HEK293 (cell line): ENCODE measurements around the gene HRG.
"Not testable (repeated sequence)": the region's sequence is repeated elsewhere in the genome, so short reads cannot be mapped to it uniquely, and the experiment has no call there.

Experiments used
- CTCF ChIA-PET: fragments of 350-600 bp; formaldehyde crosslinking; extraction: SDS; loops from one replicate; lab custom pipeline; 2021; ENCODE audit warnings: antibody characterized with exemption; lab: Yijun Ruan, JAX
- POLR2A ChIA-PET: fragments of 300-600 bp; formaldehyde crosslinking; extraction: SDS; loops from one replicate; lab custom pipeline; 2020; ENCODE audit warnings: antibody characterized with exemption, inconsistent platforms; lab: Yijun Ruan, JAX
- H3K27ac ChIP-seq: fragments of 200-500 bp; sonication (Bioruptor generic); 2 replicates; pipeline ENCODE4 v1.5.1; 2014; ENCODE audit warnings: low read depth, low read length, control low read depth, inconsistent platforms; ENCODE audit errors: extremely low read depth
- H3K36me3 ChIP-seq, 2 experiments: fragments of 200-500 bp in 1 of 2; sonication (Bioruptor generic) in 1 of 2; 1 replicate in 1 of 2; 2 replicates in 1 of 2; pipeline ENCODE4 v1.5.1; 2014 to 2017; ENCODE audit warnings: inconsistent platforms in 2 of 2, low read length in 2 of 2; ENCODE audit not compliant: control insufficient read depth in 2 of 2, insufficient read depth in 1 of 2
- H3K4me1 ChIP-seq: fragments of 200-500 bp; sonication (Bioruptor generic); 2 replicates; pipeline ENCODE4 v1.5.1; 2014; ENCODE audit warnings: mild to moderate bottlenecking, low read length, inconsistent platforms; ENCODE audit not compliant: control insufficient read depth, insufficient read depth
- H3K4me3 ChIP-seq: 2 replicates; pipeline ENCODE4 v1.5.1; 2011; ENCODE audit warnings: low read depth, mild to moderate bottlenecking, control low read depth, low read length, moderate library complexity
- H3K9me3 ChIP-seq: fragments of 200-500 bp; sonication (Bioruptor generic); 2 replicates; pipeline ENCODE4 v1.5.1; 2014; ENCODE audit warnings: low read depth, low read length, inconsistent platforms; ENCODE audit not compliant: control insufficient read depth, insufficient read depth
- MZF1 ChIP-seq: fragments of 450-650 bp; formaldehyde crosslinking; IDR thresholded peaks from 2 replicates; pipeline ENCODE4 v1.5.1; 2017; ENCODE audit warnings: missing biosample characterization, missing genetic modification characterization, borderline replicate concordance
- ZBTB48 ChIP-seq: fragments of 450-650 bp; formaldehyde crosslinking; IDR thresholded peaks from 2 replicates; pipeline ENCODE4 v1.5.1; 2016; ENCODE audit warnings: missing biosample characterization, missing genetic modification characterization
- ZNF138 ChIP-seq: fragments of 450-650 bp; formaldehyde crosslinking; IDR thresholded peaks from 2 replicates; pipeline ENCODE4 v1.5.1; 2016; ENCODE audit warnings: missing biosample characterization, missing genetic modification characterization, borderline replicate concordance
- ZNF23 ChIP-seq: fragments of 450-650 bp; formaldehyde crosslinking; IDR thresholded peaks from 2 replicates; pipeline ENCODE4 v1.5.1; 2016; ENCODE audit warnings: missing biosample characterization, missing genetic modification characterization, borderline replicate concordance
- ZNF239 ChIP-seq: fragments of 450-650 bp; formaldehyde crosslinking; IDR thresholded peaks from 2 replicates; pipeline ENCODE4 v1.5.1; 2016; ENCODE audit warnings: missing biosample characterization, missing genetic modification characterization
- ZNF274 ChIP-seq, 2 experiments: fragments of 200-500 bp in 1 of 2; fragments of 450-650 bp in 1 of 2; sonication (Bioruptor generic) in 1 of 2; formaldehyde crosslinking in 1 of 2; IDR thresholded peaks; 2 replicates each; pipeline versions ENCODE4 v1.5.1 to v1.6.1; 2014 to 2016; ENCODE audit warnings: borderline replicate concordance in 1 of 2, inconsistent platforms in 1 of 2, low read length in 1 of 2, missing biosample characterization in 1 of 2, missing genetic modification characterization in 1 of 2
- ZNF366 ChIP-seq: fragments of 450-650 bp; formaldehyde crosslinking; conservative IDR thresholded peaks from 2 replicates; pipeline ENCODE4 v1.5.1; 2016; ENCODE audit warnings: missing biosample characterization, missing genetic modification characterization
- ZNF37A ChIP-seq: fragments of 450-650 bp; IDR thresholded peaks from 2 replicates; pipeline ENCODE4 v1.5.1; 2018; ENCODE audit warnings: missing biosample characterization, missing genetic modification characterization
- ZNF48 ChIP-seq: fragments of 450-650 bp; formaldehyde crosslinking; IDR thresholded peaks from 2 replicates; pipeline ENCODE4 v1.5.1; 2016; ENCODE audit warnings: missing biosample characterization, missing genetic modification characterization
- ZNF514 ChIP-seq: fragments of 450-650 bp; formaldehyde crosslinking; IDR thresholded peaks from 2 replicates; pipeline ENCODE4 v1.5.1; 2016; ENCODE audit warnings: missing biosample characterization, missing genetic modification characterization
- ZNF548 ChIP-seq: fragments of 450-650 bp; formaldehyde crosslinking; IDR thresholded peaks from 2 replicates; pipeline ENCODE4 v1.5.1; 2016; ENCODE audit warnings: missing biosample characterization, missing genetic modification characterization
- ZNF549 ChIP-seq: fragments of 450-650 bp; IDR thresholded peaks from 2 replicates; pipeline ENCODE4 v1.5.1; 2018; ENCODE audit warnings: missing biosample characterization, missing genetic modification characterization, mild to moderate bottlenecking, inconsistent platforms, moderate library complexity
- TF ChIP-seq, protein P1 (sequence below): fragments of 450-650 bp; formaldehyde crosslinking; IDR thresholded peaks from 2 replicates; pipeline ENCODE4 v1.5.1; 2016; ENCODE audit warnings: missing biosample characterization, missing genetic modification characterization, low read depth
- TF ChIP-seq, protein P2 (sequence below): fragments of 450-650 bp; formaldehyde crosslinking; IDR thresholded peaks from 2 replicates; pipeline ENCODE4 v1.5.1; 2016; ENCODE audit warnings: missing biosample characterization, missing genetic modification characterization, low read depth
- TF ChIP-seq, protein P3 (sequence below): sonication (generic); formaldehyde crosslinking; IDR thresholded peaks from 2 replicates; pipeline ENCODE4 v1.8.1; 2022; ENCODE audit warnings: mild to moderate bottlenecking, moderate library complexity, missing genetic modification reagents
- TF ChIP-seq, protein P4 (sequence below): fragments of 450-650 bp; formaldehyde crosslinking; IDR thresholded peaks from 2 replicates; pipeline ENCODE4 v1.5.1; 2016; ENCODE audit warnings: missing biosample characterization, missing genetic modification characterization
- TF ChIP-seq, protein P5 (sequence below): fragments of 450-650 bp; formaldehyde crosslinking; IDR thresholded peaks from 2 replicates; pipeline ENCODE4 v1.5.1; 2016; ENCODE audit warnings: missing biosample characterization, missing genetic modification characterization

HRG gene

DNA sequence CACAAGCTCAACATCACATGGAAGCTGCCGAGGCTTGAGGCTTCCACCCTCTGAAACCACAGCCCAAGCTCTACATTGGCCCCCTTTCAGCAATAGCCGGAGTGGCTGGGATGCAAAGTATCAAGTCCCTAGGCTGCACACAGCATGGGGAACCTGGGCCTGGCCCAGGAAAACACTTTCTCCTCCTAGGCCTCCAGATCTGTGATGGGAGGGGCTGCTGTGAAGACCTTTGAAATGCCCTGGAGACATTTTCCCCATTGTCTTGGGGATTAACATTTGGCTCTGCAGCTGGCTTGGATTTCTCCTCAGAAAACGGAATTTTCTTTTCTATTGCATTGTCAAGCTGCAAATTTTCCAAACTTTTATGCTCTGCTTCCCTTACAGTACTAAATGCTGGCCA, 18.2 kb downstream of the HRG start:
- POLR2A ChIA-PET: no interaction called here

DNA sequence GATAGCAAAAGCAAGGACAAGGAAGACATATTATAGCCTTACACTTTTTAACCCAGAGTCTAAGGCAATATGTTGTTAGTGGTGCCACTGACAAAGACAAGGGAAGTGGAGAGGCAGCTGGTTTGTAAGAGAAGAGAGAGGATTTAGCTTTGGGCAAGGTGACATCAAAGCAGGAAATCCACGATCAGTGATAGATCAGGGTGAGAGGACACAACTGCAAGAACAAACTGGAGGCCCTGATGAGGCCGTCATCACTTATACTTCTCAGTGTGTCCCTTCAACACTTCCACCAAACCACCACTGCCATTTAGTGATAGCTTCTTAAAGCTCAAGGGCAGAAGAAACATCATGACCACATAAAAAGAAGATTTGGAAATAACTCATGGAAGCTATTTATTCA, 20.7 kb downstream of the HRG start:
- POLR2A ChIA-PET, CTCF ChIA-PET: not testable (repeated sequence)

More for the DNA sequence above, 18.2 kb downstream of the HRG start:
- no peaks in the 10 kb centered on the region for H3K36me3 ChIP-seq
- no peak overlapping the region for H3K27ac ChIP-seq
- CTCF ChIA-PET: interaction anchor here (0.6 kb wide), 1 partner anchor 149 kb away, joined by 3 read pairs; no protein-coding TSS in a partner anchor
- no peak overlapping the region for H3K4me3 ChIP-seq
- H3K4me1 ChIP-seq: no peaks in the 10 kb centered on the region
- H3K9me3 ChIP-seq: no peaks in the 10 kb centered on the region
- TF ChIP-seq ZNF23 (tag by site-specific recombination): no peak
- TF ChIP-seq, protein P1, sequence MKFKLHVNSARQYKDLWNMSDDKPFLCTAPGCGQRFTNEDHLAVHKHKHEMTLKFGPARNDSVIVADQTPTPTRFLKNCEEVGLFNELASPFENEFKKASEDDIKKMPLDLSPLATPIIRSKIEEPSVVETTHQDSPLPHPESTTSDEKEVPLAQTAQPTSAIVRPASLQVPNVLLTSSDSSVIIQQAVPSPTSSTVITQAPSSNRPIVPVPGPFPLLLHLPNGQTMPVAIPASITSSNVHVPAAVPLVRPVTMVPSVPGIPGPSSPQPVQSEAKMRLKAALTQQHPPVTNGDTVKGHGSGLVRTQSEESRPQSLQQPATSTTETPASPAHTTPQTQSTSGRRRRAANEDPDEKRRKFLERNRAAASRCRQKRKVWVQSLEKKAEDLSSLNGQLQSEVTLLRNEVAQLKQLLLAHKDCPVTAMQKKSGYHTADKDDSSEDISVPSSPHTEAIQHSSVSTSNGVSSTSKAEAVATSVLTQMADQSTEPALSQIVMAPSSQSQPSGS (tag by site-specific recombination): no peak
- TF ChIP-seq ZNF274 (IDR thresholded peaks at IDR 0.05; ENCODE audit: low read length): no peak
- no peak for TF ChIP-seq ZNF274 (tag by site-specific recombination; IDR thresholded peaks at IDR 0.05; ENCODE audit: borderline replicate concordance)
- no peak for TF ChIP-seq ZNF48 (tag by site-specific recombination)
- TF ChIP-seq, protein P2, sequence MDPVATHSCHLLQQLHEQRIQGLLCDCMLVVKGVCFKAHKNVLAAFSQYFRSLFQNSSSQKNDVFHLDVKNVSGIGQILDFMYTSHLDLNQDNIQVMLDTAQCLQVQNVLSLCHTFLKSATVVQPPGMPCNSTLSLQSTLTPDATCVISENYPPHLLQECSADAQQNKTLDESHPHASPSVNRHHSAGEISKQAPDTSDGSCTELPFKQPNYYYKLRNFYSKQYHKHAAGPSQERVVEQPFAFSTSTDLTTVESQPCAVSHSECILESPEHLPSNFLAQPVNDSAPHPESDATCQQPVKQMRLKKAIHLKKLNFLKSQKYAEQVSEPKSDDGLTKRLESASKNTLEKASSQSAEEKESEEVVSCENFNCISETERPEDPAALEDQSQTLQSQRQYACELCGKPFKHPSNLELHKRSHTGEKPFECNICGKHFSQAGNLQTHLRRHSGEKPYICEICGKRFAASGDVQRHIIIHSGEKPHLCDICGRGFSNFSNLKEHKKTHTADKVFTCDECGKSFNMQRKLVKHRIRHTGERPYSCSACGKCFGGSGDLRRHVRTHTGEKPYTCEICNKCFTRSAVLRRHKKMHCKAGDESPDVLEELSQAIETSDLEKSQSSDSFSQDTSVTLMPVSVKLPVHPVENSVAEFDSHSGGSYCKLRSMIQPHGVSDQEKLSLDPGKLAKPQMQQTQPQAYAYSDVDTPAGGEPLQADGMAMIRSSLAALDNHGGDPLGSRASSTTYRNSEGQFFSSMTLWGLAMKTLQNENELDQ (tag by site-specific recombination): no peak
- TF ChIP-seq, protein P3, sequence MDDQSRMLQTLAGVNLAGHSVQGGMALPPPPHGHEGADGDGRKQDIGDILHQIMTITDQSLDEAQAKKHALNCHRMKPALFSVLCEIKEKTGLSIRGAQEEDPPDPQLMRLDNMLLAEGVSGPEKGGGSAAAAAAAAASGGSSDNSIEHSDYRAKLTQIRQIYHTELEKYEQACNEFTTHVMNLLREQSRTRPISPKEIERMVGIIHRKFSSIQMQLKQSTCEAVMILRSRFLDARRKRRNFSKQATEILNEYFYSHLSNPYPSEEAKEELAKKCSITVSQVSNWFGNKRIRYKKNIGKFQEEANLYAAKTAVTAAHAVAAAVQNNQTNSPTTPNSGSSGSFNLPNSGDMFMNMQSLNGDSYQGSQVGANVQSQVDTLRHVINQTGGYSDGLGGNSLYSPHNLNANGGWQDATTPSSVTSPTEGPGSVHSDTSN (CRISPR knock-in tag): no peak
- TF ChIP-seq ZNF514 (tag by site-specific recombination): no peak
- TF ChIP-seq ZNF239 (tag by site-specific recombination): no peak
- no peak for TF ChIP-seq ZBTB48 (tag by site-specific recombination)
- TF ChIP-seq, protein P4, sequence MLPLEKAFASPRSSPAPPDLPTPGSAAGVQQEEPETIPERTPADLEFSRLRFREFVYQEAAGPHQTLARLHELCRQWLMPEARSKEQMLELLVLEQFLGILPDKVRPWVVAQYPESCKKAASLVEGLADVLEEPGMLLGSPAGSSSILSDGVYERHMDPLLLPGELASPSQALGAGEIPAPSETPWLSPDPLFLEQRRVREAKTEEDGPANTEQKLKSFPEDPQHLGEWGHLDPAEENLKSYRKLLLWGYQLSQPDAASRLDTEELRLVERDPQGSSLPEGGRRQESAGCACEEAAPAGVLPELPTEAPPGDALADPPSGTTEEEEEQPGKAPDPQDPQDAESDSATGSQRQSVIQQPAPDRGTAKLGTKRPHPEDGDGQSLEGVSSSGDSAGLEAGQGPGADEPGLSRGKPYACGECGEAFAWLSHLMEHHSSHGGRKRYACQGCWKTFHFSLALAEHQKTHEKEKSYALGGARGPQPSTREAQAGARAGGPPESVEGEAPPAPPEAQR (tag by site-specific recombination): no peak
- no peak for TF ChIP-seq ZNF549 (tag by site-specific recombination)
- TF ChIP-seq ZNF366 (tag by site-specific recombination): no peak
- no peak for TF ChIP-seq ZNF37A
- TF ChIP-seq ZNF548: no peak
- TF ChIP-seq, protein P5, sequence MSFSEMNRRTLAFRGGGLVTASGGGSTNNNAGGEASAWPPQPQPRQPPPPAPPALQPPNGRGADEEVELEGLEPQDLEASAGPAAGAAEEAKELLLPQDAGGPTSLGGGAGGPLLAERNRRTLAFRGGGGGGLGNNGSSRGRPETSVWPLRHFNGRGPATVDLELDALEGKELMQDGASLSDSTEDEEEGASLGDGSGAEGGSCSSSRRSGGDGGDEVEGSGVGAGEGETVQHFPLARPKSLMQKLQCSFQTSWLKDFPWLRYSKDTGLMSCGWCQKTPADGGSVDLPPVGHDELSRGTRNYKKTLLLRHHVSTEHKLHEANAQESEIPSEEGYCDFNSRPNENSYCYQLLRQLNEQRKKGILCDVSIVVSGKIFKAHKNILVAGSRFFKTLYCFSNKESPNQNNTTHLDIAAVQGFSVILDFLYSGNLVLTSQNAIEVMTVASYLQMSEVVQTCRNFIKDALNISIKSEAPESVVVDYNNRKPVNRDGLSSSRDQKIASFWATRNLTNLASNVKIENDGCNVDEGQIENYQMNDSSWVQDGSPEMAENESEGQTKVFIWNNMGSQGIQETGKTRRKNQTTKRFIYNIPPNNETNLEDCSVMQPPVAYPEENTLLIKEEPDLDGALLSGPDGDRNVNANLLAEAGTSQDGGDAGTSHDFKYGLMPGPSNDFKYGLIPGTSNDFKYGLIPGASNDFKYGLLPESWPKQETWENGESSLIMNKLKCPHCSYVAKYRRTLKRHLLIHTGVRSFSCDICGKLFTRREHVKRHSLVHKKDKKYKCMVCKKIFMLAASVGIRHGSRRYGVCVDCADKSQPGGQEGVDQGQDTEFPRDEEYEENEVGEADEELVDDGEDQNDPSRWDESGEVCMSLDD (tag by site-specific recombination): no peak
- TF ChIP-seq MZF1: no peak
- TF ChIP-seq ZNF138: no peak

More for the DNA sequence above, 20.7 kb downstream of the HRG start:
- not testable (repeated sequence) for H3K4me1 ChIP-seq, H3K36me3 ChIP-seq, H3K9me3 ChIP-seq, H3K4me3 ChIP-seq, H3K27ac ChIP-seq
